NCI-H510A (cell line): ENCODE results near the gene SCRT2.
"Not testable (repeated sequence)": the region's sequence is repeated elsewhere in the genome, so short reads cannot be mapped to it uniquely, and the experiment has no call there.

Experiments used
- DNase-seq: peaks from one replicate; lab custom pipeline; 2025; lab: John Stamatoyannopoulos, UW

Gene SCRT2

DNA sequence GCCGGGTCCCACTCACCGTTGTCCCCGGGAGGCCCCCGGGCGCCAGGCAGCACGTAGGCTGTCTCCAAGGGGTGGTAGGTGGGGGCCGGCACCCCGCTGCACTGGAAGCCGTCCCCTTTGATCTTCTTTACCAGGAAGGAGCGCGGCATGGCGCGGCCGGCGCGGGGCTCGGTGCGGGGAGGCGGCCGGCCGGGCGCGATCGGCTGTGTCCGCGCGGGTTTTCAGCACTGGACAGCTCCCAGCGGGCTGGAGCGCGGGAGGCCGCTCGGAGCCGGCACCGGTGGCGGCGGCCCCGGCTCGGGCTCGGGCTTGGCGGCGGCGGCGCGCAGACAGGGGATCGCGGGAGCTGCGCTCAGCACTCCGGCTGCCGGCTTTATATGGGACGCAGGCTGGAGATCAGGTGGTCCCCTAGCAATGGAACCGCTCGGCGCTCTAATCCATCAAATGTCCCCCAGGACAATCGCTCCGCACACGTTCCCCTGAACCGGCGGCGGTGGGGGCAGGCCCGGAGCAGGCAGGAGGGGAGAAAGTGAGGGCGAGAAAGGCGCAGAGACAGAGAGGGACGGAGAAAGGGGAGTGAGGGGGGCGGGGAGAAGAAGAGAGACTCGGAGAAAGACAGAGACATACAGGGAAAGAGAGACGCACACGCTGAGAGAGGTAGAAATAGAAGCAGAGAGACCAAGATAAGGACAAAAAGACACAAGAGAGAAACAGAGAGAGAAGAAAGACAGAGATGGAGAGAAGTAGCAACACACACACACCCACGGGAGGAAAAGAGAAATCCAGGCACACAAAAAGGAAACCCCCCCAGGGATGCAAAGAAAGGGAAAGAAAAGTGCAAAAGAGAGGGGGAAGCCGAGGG lies at the start of gene SCRT2:
TSS of gene SCRT2 (minus strand) at position 350 of the 862 bp plus-strand sequence. CDS start at position 149, 201 bp downstream.
- no peak for DNase-seq

DNA sequence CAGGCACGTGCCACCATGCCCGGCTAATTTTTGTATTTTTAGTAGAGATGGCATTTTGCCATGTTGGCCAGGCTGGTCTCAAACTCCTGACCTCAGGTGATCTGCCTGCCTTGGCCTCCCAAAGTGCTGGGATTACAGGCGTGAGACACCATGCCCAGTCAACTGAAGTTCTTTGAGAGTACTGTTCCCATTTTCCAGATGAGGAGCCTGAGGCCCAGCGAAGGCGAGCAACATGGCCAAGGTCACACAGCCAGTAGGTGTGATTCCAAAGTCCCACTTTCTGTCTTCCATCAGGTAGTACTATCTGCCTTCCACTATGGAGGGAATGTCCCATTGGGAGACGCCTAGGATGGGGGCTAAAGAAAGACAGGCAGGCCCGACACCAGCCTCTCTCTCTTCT lies 49.2 kb upstream of the SCRT2 start:
- not testable (repeated sequence) for DNase-seq

DNA sequence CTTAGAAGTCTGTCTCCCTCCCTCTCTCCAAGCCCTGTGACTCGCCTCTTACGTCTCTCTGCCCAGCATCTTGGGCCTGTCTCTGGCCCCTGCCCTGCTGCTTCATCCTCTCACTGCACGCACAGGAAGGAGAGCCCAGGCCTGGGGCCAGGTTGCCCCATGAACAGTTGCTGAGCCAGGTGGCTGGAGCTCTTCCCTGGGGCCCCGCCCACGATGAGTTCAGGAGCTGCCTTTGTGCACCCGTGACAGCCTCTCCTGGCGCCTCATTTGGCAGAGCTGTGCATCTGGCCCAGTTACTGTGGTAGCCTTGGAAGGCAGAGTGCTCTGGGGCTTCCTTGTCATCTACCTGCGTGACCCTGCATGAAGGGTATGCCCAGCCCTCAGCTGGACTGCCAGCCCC lies 48.2 kb upstream of the SCRT2 start:
- no peak for DNase-seq

DNA sequence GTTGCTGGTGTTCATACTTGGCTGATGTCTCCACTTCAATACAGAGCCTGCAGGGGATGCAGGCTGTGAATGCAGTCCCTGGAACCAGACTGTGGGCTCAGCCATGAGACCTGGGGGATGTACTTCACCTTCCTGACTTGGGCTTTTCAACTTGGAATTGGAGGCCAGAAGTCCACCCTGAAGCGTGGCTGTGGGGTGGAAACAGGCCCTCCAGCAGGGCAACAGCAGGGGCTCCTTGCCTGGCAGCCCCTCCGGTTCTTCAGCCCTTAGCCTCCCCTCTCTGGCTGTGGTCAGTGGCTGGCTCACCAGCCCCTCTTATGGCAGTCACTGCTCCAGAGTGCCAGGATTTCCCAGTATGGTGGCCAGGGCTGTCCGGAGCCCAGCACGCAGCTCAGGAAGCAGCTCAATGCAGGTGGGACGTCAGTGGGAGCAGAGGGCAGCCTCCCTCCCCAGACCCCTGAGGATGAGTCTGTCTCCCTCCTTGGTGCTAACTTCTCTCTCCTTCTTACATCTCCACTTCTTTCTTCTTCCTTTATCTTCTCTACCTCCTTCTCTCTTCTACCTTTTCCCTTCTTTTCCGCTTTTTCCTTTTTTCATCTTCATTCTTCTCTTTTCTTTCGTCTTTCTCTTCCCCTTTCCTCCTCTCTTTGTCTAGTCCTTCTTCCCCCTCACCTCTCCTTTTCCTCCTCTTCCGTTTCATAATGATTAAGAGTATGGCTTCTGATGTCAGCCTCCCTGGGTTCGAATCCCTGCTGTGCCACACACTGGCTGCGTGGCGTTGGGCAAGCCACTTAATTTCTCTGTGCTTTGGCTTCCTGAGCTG lies 47.4 kb upstream of the SCRT2 start:
- DNase-seq, result no peak

DNA sequence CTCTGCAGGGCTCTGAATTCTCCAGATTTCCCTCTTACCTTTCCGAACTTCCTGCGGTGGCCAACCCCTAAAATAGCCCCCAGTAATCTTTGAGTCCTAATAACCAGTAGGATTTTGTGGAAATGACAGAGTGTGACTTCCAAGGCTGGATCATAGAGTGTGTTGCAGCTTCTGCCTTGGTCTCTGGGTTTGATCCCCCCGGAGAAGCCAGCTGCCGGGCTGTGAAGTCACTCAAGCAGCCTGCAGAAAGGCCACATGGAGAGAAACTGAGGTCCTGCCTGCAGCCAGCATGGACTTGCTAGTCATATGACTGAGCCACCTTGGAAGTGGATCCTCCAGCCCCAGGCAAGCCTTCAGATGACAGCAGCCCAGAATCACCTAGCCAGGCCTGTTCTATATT lies 46.3 kb upstream of the SCRT2 start:
- no peak for DNase-seq

DNA sequence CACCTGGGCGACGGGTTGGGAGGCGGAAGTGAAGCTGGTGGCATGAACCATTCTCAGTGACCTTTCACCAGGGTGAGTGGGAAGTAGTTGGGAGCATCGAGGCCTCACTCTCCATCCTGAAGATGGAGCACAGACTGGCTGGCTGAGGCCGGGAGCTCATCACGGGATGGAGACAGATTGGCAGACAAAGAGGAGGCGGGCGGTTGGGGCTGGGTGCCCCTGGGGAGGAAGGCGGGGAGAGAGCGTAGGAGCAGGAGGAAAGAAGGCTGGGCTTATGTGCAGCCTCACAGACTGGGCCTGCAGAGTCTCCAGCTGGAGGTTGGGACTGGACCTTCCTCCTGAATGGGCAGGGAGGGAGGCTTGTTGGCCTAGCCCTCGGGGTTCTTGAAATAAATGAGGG lies 44.2 kb upstream of the SCRT2 start:
- no peak for DNase-seq

DNA sequence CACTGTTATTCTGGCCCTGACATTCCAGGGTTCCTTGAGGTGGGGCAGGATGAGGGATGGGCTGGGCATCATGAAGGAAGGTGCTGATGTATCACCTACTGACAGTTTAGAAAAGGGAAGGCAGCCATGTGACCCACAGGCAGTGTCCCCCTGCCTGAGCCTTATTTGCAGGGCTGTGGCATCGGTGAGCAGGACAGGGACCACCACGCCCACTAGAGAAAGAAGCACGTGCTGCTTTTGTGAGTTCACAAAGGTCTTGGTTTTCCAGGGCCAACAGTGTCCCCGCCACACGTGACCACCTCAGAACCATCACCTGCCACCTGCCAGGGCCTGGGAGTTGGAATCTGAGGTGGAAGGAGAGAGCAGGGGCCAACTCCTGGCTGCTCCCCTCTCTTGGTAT lies 43.5 kb upstream of the SCRT2 start:
- no peak for DNase-seq

DNA sequence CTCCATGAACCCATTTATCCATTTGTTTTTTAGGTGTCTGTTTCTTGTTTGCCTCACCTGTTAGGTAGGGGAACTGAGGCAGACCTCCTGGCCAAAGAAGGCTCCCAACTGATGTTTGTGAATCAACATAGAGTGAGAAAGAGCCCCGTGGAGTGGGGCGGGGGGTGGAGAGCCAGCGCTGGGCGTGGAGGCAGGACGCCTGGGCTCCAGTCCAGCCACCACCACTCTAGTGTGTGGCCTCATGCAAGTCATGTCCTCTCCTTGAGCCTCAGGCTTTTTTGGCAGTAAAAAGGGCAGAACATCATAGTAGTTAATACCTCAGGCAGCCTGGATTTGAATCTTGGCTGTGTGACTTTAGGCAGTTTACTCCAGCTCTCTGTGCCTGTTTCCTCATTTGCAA lies 42.2 kb upstream of the SCRT2 start:
- DNase-seq, result no peak

DNA sequence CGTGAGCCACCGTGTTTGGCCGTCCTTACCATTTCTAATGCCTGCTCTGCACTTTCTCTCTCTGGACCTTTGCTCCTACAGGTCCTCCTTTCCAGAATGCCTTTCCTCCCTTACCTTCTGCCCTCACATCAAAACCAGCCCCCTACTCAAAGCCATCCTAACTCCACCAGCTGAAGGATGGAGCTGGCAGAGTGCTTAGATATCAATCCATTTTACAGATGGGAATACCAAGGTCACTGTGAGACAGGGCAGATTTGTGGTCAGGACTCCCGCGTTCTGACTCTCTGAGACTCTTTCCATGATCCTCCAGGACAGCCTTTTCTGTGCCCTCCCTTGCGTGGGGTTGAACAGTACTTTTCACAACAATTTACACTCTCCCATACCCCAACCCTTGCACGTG lies 41.7 kb upstream of the SCRT2 start:
- DNase-seq, result no peak

DNA sequence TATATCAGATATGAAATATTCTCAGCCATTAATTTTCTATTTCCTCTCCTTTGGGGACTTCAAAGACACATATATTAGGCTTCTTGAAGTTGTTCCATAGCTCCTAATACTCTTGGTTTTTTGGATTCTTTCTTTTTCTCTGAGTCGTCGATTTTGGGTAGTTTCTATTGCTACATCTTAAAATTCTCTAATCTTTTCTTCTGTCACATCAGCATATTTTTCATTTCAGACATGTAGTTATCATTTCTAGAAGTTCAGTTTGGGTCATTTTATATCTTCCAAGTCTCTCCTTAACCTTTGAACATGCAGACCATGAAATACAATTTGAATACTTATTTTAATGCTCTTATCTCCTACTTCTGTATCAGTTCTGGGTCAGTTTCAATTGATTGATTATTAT lies 38.9 kb upstream of the SCRT2 start:
- no peak for DNase-seq

DNA sequence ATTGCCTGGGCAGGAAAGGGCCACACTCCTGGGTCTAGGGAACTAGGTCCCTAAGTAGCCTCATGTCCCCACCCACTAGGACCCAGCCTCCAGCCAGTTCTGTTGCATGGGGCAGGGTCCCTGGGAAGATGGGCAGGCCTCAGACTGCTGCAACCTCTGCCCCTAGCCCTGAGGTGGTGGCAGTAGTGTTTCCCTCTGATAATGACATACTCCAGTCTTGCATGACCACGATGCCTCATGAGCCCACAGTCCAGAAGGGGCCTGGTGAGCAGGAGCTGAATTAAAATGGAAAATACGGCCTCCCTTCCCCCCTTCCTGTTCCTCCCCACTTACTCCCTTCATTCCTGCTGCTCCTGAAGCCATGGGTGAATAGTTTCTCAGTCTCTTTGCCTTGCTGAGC lies 36.0 kb upstream of the SCRT2 start:
- DNase-seq, result no peak

DNA sequence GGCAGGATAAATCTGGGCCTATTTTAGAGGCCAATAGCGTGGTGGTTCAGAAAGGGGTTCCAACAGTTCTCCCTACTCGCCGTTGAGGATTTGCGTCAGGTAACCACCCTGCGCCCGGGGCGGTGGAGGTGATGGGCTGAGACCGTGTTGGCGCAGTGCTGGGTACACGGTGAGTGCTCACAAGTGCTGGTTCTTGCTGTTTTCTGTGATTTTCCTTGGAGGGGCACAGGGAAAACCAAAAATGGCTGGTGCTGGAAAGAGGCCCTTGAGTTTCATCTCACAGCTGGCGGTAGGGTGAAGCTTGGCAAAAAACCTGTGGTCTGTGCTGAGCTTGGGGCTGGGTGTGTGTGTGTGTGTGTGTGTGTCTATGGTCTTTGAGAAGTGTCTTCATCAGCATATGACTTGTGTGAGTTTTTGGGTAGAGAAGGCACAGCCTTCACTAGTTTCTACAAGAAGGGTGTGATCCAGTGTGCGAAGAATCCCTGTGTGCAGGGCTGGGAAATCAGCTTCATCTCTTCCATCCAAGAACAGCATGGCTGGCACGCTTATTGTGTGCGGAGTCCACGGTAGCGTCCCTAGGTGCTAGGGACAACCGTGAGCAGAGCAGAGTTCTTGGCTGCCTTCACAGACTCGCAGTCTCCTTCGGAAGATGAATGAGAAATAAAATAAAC lies 35.3 kb upstream of the SCRT2 start:
- DNase-seq, result no peak

DNA sequence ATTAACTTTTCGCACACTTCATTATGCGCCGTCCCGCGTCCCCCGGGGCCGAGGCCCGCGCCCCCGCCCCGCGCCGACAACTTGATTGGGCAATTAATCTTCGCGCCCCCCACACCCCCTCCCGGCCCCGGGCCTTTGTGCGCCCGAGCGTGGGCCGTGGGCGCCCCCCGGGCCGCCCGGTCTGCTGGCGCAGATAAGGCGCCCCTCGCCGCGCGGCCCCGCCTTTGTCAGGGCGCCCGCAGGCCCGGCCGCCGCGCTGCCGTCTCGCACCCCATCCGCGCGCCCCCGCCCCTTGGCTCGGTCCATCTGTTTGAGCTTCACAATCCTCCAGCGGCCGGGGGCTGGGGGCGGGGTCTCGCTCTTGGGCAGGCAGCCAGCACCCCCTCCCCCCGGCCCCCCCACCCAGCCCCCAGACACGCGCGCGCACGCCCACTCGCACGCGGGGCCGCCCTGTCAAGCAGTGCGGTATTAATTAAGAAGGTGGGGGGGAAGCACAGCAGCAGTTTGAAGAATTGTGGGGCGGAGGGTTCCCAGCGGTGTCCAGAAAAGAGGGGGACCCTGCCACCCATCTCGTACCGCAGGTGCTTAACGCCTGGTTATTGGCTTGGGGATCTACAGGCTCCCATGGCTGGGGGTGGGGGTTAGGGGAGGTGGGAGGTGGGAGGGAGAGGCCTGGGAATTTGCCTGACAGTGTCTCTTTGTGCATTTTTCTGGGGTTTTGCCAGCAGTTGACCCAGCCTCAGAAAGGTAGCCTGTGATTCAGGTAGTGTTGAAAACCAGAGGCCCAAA lies 34.6 kb upstream of the SCRT2 start:
- DNase-seq, result no peak

DNA sequence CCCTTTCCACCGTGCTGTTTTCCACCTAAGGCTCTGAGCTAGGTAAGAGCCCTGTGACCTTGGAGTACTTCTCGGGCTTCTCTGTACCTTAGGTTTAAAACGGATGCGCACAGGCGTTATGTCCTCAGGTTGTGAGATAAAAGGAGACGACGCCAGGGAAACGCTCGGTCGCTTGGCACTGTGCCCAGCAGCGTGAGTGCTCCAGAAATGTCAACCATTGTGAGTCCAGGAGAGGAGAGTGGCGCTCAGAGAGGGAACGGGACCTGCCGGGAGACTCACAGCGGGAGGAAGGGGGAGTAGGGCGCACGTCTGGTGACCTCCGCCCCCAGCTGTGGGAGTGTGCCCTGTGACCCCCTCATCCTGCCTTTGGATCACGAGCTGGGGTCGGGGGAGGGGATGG lies 33.8 kb upstream of the SCRT2 start:
- peak; percentile 3 for DNase-seq

DNA sequence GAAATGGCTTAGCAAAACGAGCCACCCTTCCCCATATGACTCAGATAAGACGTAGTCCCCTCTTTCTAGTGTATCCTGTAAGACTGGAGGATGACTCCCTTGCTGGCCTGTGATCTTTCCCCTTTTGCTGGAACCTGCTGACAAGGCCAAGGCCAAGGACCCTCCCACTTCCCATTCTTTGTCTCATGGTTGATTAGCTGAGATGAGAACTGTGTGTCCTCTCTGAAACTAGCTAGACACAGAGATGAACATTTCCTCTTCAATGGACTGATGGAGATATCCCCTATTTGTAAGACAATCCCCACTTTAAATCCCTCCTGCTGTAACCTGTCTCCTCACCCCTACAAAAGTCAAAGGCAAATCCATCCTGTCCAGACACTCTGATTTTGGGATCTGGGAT lies 33.4 kb upstream of the SCRT2 start:
- no peak for DNase-seq

DNA sequence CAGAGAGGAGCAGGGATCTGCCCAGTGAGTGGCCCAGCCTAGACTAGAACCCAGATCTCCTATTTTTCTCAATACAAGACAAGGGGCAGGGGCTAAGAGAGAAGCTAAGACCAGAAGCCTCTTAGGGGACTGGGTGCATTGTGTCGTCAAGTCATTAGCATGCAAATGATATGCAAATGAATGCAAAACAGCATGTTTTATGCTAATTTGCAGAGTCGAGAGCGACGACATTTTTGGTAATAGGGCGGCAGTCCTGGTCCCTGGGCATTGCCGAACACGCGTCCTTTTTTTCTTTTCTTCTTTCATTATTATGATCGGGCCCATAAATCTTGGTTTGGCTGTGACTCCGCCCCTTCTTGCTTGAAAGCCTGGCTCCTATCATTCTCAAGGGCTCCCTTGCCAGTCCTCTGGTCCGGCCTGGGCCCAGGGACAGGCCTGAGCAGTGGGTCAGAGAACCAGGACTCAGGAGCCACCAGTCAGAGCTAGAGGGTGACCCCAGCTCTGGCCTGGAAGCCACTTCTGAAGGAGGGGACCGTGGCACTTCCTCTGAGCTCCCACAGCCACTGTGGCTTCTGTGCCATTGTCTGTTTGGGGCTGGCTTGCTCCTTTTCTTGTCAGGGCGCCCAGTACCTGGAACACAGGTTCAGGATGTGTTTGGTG lies 32.0 kb upstream of the SCRT2 start:
- no peak for DNase-seq

DNA sequence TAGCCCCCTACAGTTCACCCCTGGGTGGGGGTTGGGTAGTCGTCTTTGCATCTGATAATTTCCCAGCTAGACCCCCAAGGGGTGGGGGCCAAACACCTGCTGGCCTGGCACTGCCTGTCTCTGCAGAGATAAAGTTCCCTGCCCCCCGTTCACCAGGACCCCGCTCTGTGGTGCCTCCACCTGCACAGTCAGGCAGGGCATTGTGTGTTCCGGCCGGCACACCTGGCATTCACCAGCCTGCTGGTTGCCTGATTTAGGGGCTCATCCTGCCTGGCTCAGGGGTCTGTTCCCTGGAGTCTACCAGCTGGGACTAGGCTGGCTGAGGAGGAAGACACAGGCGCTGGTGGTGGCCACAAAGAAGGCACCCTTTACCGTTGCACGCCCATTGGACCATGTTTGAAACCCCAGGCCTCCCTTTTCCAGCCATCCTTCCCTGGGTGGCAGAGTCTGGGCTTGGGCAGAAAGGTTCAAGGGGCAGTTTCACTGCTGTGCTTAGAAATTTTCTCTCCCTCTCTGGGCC lies 30.8 kb upstream of the SCRT2 start:
- no peak for DNase-seq

DNA sequence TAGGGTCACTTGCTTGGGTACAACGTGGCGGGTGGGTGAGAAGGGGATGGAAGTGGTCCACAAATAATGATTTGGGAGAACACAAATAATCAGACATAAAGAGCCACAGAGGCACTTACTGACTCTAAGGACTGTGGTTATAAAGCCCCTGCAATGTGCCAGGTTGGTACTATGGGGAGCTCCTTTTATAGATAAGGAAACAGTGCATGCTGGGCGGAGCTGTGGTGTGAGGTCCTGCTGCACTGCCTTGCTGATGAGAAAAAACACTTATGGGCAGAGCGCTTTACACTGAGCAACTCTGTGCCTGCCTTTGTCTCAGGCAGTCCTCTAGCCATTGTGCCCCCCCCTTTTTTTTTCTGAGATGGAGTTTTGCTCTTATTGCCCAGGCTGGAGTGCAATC lies 29.1 kb upstream of the SCRT2 start:
- no peak for DNase-seq

DNA sequence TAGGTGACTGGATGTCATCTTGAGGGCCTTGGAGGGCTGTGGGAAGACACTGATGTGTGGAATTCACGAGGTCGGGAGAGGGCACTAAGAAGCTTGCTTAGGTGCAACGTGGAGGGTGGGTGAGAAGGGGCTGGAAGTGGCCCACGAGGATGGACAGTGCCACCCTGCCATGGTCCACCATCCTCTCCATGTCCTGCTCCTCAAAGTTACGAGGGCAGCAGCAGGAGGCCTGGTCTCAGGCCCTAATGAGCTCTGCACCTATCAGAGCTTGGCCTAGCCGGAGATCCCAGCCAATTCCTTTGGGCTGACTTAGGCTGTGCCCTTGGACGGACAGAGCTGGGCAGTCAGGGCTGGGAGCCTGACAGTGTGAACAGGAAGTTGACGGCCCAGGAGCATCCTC lies 27.8 kb upstream of the SCRT2 start:
- no peak for DNase-seq

DNA sequence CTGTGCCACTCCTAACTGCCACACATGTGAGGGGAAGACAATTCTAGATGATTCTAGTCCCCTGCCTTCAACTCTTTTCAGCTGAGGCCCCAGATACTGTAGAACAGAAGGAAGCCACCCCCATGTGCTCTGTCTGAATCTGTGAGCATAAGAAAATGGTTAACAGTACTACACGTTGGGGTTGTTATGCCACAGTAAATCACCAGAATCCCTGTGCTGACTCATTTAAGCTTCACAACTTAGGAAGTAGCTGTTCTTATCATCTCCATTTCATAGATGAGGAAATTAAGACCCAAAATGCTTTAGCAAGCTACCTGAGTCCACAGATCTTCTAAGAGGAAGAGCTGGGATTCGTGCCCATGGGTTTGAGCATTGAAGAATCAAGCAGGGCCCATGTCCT lies 27.4 kb upstream of the SCRT2 start:
- DNase-seq, result no peak
